H1 (cell line): ENCODE measurements around the gene GTF2F2. TPM values are rescaled to one million over a fixed set of nuclear protein-coding genes. Genes with fewer than 3 reads are reported as not detected.

ENCODE experiments used
- CTCF ChIA-PET: fragments of 300-600 bp; sonication (Branson Sonifier 250); formaldehyde crosslinking; loops from one replicate; lab custom pipeline; 2021; ENCODE audit not compliant: partially characterized antibody; lab: Charles Lee
- POLR2A ChIA-PET: fragments of 300-600 bp; sonication (Branson Sonifier 250); formaldehyde crosslinking; loops from one replicate; lab custom pipeline; 2021; ENCODE audit warnings: inconsistent platforms; ENCODE audit not compliant: partially characterized antibody; lab: Charles Lee
- DNase-seq, 2 experiments: peaks; one replicate each; pipeline versions ENCODE4 v3.0.0 to v3.0.0-alpha.2; 2010 to 2022; ENCODE audit warnings: low spot score in 2 of 2, low read depth in 1 of 2, mixed read lengths in 1 of 2
- FAIRE-seq: peaks from 2 replicates; lab custom pipeline; 2011; peaks lifted over from hg19 to GRCh38; lab: Jason Lieb, UNC
- H2AFZ ChIP-seq: 2 replicates; pipeline ENCODE4 v1.8.1; 2012; ENCODE audit warnings: low read length, inconsistent platforms
- H2AK5ac ChIP-seq: 2 replicates; pipeline ENCODE4 v1.6.1; 2013; ENCODE audit warnings: low read depth, low read length
- H2BK120ac ChIP-seq: replicated peaks from 2 replicates; pipeline ENCODE3; 2013; ENCODE audit warnings: low read depth, low read length, inconsistent platforms
- H2BK12ac ChIP-seq: 2 replicates; pipeline ENCODE4 v1.6.1; 2013; ENCODE audit warnings: low read depth, low read length
- H2BK15ac ChIP-seq: 2 replicates; pipeline ENCODE4 v1.6.1; 2013; ENCODE audit warnings: low read length
- H2BK20ac ChIP-seq: 2 replicates; pipeline ENCODE4 v1.6.1; 2013; ENCODE audit warnings: low read length
- H2BK5ac ChIP-seq: 2 replicates; pipeline ENCODE4 v1.6.1; 2013; ENCODE audit warnings: low read depth, low read length
- H3K14ac ChIP-seq: 2 replicates; pipeline ENCODE4 v1.6.1; 2013; ENCODE audit warnings: inconsistent platforms; ENCODE audit not compliant: insufficient read length
- H3K18ac ChIP-seq: 2 replicates; pipeline ENCODE4 v1.6.1; 2013; ENCODE audit warnings: low read length; ENCODE audit errors: extremely low read depth
- H3K23ac ChIP-seq: 2 replicates; pipeline ENCODE4 v1.6.1; 2013; ENCODE audit warnings: inconsistent platforms; ENCODE audit not compliant: insufficient read length
- H3K23me2 ChIP-seq: 2 replicates; pipeline ENCODE4 v1.6.1; 2013; ENCODE audit warnings: low read depth, low read length
- H3K27ac ChIP-seq: 2 replicates; pipeline ENCODE4 v1.6.1; 2011; ENCODE audit warnings: low read depth, low read length, inconsistent platforms
- H3K27me3 ChIP-seq, 4 experiments: replicated peaks in 1 of 4; 1 replicate in 1 of 4; 2 replicates in 3 of 4; pipeline versions ENCODE4 v1.6.1 to v1.8.1; 2011 to 2013; ENCODE audit warnings: low read length in 3 of 4, mild to moderate bottlenecking in 3 of 4, inconsistent platforms in 2 of 4, mixed read lengths in 2 of 4, moderate library complexity in 1 of 4; ENCODE audit not compliant: control insufficient read depth in 3 of 4, insufficient read depth in 3 of 4; ENCODE audit errors: extremely low read depth in 1 of 4
- H3K36me3 ChIP-seq, 4 experiments: 2 replicates each; pipeline versions ENCODE4 v1.6.1 to v1.8.1; 2011 to 2013; ENCODE audit warnings: mild to moderate bottlenecking in 4 of 4, low read length in 3 of 4, moderate library complexity in 2 of 4, control low read depth in 1 of 4, inconsistent platforms in 1 of 4; ENCODE audit not compliant: insufficient read depth in 4 of 4, control insufficient read depth in 2 of 4
- H3K4ac ChIP-seq: replicated peaks from 2 replicates; pipeline ENCODE3; 2013; ENCODE audit warnings: low read length, low read depth, mixed read lengths, inconsistent platforms; ENCODE audit not compliant: insufficient read length
- H3K4me1 ChIP-seq, 4 experiments: replicated peaks in 1 of 4; 1 replicate in 1 of 4; 2 replicates in 3 of 4; pipeline versions ENCODE4 v1.6.1 to v1.8.1; 2011 to 2013; ENCODE audit warnings: low read length in 3 of 4, inconsistent platforms in 2 of 4, mixed read lengths in 1 of 4; ENCODE audit not compliant: insufficient read depth in 4 of 4, control insufficient read depth in 3 of 4
- H3K4me2 ChIP-seq, 2 experiments: 2 replicates each; pipeline versions ENCODE4 v1.6.1 to v1.8.1; 2011 to 2013; ENCODE audit warnings: low read depth in 2 of 2, low read length in 2 of 2, control low read depth in 1 of 2, inconsistent platforms in 1 of 2, mild to moderate bottlenecking in 1 of 2; ENCODE audit not compliant: insufficient read depth in 1 of 2
- H3K4me3 ChIP-seq, 4 experiments: fragments of 200-600, 300-600 bp in 1 of 4; sonication (generic), shearing (Covaris generic), sonication (Bioruptor Twin) in 1 of 4; 2 replicates each; pipeline versions ENCODE4 v1.5.1 to v1.8.1; 2011 to 2016; ENCODE audit warnings: low read length in 4 of 4, low read depth in 3 of 4, control low read depth in 2 of 4, inconsistent platforms in 2 of 4, mild to moderate bottlenecking in 2 of 4, mixed read lengths in 1 of 4, moderate library complexity in 1 of 4; ENCODE audit not compliant: insufficient read depth in 2 of 4; ENCODE audit errors: extremely low read depth in 1 of 4
- H3K56ac ChIP-seq: replicated peaks from 2 replicates; pipeline ENCODE3; 2013; ENCODE audit warnings: low read depth, mild to moderate bottlenecking, mixed read lengths, low read length, inconsistent platforms; ENCODE audit not compliant: insufficient read length
- H3K79me1 ChIP-seq: 2 replicates; pipeline ENCODE4 v1.6.1; 2013; ENCODE audit warnings: low read depth, low read length, control low read depth
- H3K79me2 ChIP-seq, 2 experiments: 2 replicates each; pipeline versions ENCODE4 v1.6.1 to v1.8.1; 2012 to 2013; ENCODE audit warnings: low read length in 2 of 2, mild to moderate bottlenecking in 2 of 2, inconsistent platforms in 1 of 2; ENCODE audit not compliant: insufficient read depth in 2 of 2, control insufficient read depth in 1 of 2
- H3K9ac ChIP-seq, 4 experiments: replicated peaks in 1 of 4; 1 replicate in 1 of 4; 2 replicates in 3 of 4; pipeline versions ENCODE4 v1.6.1 to v1.8.1; 2011 to 2013; ENCODE audit warnings: low read depth in 3 of 4, low read length in 3 of 4, control low read depth in 2 of 4, mild to moderate bottlenecking in 2 of 4, moderate library complexity in 2 of 4, inconsistent platforms in 1 of 4; ENCODE audit errors: extremely low read depth in 1 of 4
- H3K9me3 ChIP-seq, 2 experiments: 2 replicates each; pipeline versions ENCODE4 v1.6.1 to v1.8.1; 2012 to 2013; ENCODE audit warnings: mild to moderate bottlenecking in 2 of 2, moderate library complexity in 2 of 2, control low read depth in 1 of 2, inconsistent platforms in 1 of 2, low read depth in 1 of 2, low read length in 1 of 2, mixed read lengths in 1 of 2; ENCODE audit not compliant: insufficient read depth in 2 of 2
- H4K20me1 ChIP-seq, 2 experiments: replicated peaks in 1 of 2; 2 replicates each; pipeline versions ENCODE3 to v1.8.1; 2011 to 2013; ENCODE audit warnings: inconsistent platforms in 2 of 2, low read length in 2 of 2, mild to moderate bottlenecking in 1 of 2; ENCODE audit not compliant: insufficient read depth in 2 of 2, control insufficient read depth in 1 of 2
- H4K5ac ChIP-seq: 2 replicates; pipeline ENCODE4 v1.6.1; 2013; ENCODE audit warnings: low read length, low read depth, mixed read lengths, inconsistent platforms; ENCODE audit not compliant: insufficient read length
- H4K8ac ChIP-seq: 2 replicates; pipeline ENCODE4 v1.8.0; 2013; ENCODE audit warnings: mild to moderate bottlenecking, moderate library complexity, low read length, inconsistent platforms; ENCODE audit not compliant: insufficient read depth; ENCODE audit errors: extremely low read depth
- H4K91ac ChIP-seq: replicated peaks from 2 replicates; pipeline ENCODE3; 2013; ENCODE audit warnings: low read length, mixed read lengths, inconsistent platforms; ENCODE audit not compliant: insufficient read length
- ATF3 ChIP-seq: IDR thresholded peaks from 2 replicates; pipeline ENCODE4 v1.6.1; 2011; ENCODE audit warnings: low read depth, mild to moderate bottlenecking, low read length; ENCODE audit not compliant: insufficient read depth
- BRCA1 ChIP-seq: IDR thresholded peaks from 2 replicates; pipeline ENCODE4 v1.6.1; 2012; ENCODE audit warnings: low read depth, low read length, improper control_type of control experiment
- CBX5 ChIP-seq: fragments of 300-800, 300-1000 bp; sonication (generic); IDR thresholded peaks from 2 replicates; pipeline ENCODE4 v1.7.1; 2016; ENCODE audit warnings: antibody characterized with exemption, low read length, low read depth
- EP300 ChIP-seq, 2 experiments: IDR thresholded peaks; 1 replicate in 1 of 2; 2 replicates in 1 of 2; pipeline ENCODE4 v1.6.1; 2011 to 2012; ENCODE audit warnings: low read depth in 2 of 2, low read length in 2 of 2, mild to moderate bottlenecking in 2 of 2, borderline replicate concordance in 1 of 2, inconsistent platforms in 1 of 2, moderate library complexity in 1 of 2
- EZH2 ChIP-seq: fragments of 200-600 bp; sonication (generic); IDR thresholded peaks from 2 replicates; pipeline ENCODE4 v1.7.1; 2012; ENCODE audit warnings: low read depth, mild to moderate bottlenecking, moderate library complexity, low read length, inconsistent platforms; ENCODE audit not compliant: severe bottlenecking
- GTF2F1 ChIP-seq: IDR thresholded peaks from 2 replicates; pipeline ENCODE4 v1.6.1; 2012; ENCODE audit warnings: low read depth, low read length, improper control_type of control experiment, borderline replicate concordance
- JUN ChIP-seq: IDR thresholded peaks from 2 replicates; pipeline ENCODE4 v1.6.1; 2011; ENCODE audit warnings: low read depth, mild to moderate bottlenecking, improper control_type of control experiment, low read length
- JUND ChIP-seq: IDR thresholded peaks from 2 replicates; pipeline ENCODE4 v1.6.1; 2011; ENCODE audit warnings: mild to moderate bottlenecking, improper control_type of control experiment, low read length
- KDM1A ChIP-seq: fragments of 200-600, 300-600 bp; sonication (generic); IDR thresholded peaks from 2 replicates; pipeline ENCODE4 v1.7.1; 2016; ENCODE audit warnings: mild to moderate bottlenecking, low read length, borderline replicate concordance
- NANOG ChIP-seq: IDR thresholded peaks from 2 replicates; pipeline ENCODE4 v1.6.1; 2011; ENCODE audit warnings: low read length, low read depth, mild to moderate bottlenecking, inconsistent platforms; ENCODE audit not compliant: insufficient read depth, poor library complexity, severe bottlenecking
- RAD21 ChIP-seq, 2 experiments: IDR thresholded peaks in 1 of 2; conservative IDR thresholded peaks in 1 of 2; 2 replicates each; pipeline ENCODE4 v1.6.1; 2011; ENCODE audit warnings: low read depth in 2 of 2, low read length in 2 of 2, improper control_type of control experiment in 1 of 2, inconsistent platforms in 1 of 2, mild to moderate bottlenecking in 1 of 2, moderate library complexity in 1 of 2
- SIX5 ChIP-seq: IDR thresholded peaks from 2 replicates; pipeline ENCODE4 v1.6.1; 2011; ENCODE audit warnings: mild to moderate bottlenecking, low read depth, low read length
- SP4 ChIP-seq: IDR thresholded peaks from 2 replicates; pipeline ENCODE4 v1.6.1; 2012; ENCODE audit warnings: low read length, inconsistent platforms
- TCF12 ChIP-seq: IDR thresholded peaks from 2 replicates; pipeline ENCODE4 v1.6.1; 2011; ENCODE audit warnings: low read depth, mild to moderate bottlenecking, low read length
- WGBS, 2 experiments: shearing (Covaris generic) in 1 of 2; methylation state at CpG; one replicate each; pipeline versions ENCODE4 v1.1.6 to v1.1.7; 2013 to 2015; ENCODE audit warnings: low lambda C conversion rate in 2 of 2, mixed read lengths in 2 of 2, inconsistent platforms in 1 of 2, low coverage in 1 of 2, missing lambda C conversion rate in 1 of 2; ENCODE audit not compliant: insufficient replicate concordance in 2 of 2, insufficient coverage in 1 of 2, insufficient read length in 1 of 2; ENCODE audit errors: extremely low coverage in 1 of 2, missing lambda C conversion rate in 1 of 2; 5-methylcytosine and 5-hydroxymethylcytosine counted together
- polyA plus RNA-seq, 7 experiments: library from polyadenylated mRNA; depleted of rRNA in 3 of 7; stranded (reverse) in 5 of 7; unstranded in 2 of 7; fragments of >200 nt in 5 of 7; fragments of 200-250 nt in 2 of 7; gene quantifications; 1 replicate in 5 of 7; 2 replicates in 1 of 7; 4 replicates in 1 of 7; pipeline versions ENCODE4 v1.2.1 to v1.2.3, GENCODE V29; 2011 to 2013; ENCODE audit warnings: missing spikeins in 2 of 7, mixed read lengths in 2 of 7
- total RNA-seq: library from RNA; stranded (reverse); fragmentation: NEBNext Ultra II Directional; extraction: Animal tissue kit (Norgen Biotek cat#: 25700); gene quantifications from 2 replicates; pipeline ENCODE4 v1.2.1, GENCODE V29; 2021

GTF2F2 gene
- total and polyA plus RNA-seq, 2 of the 8 experiments (the other 6 are each of a cell fraction or from before 2014, with no cell fraction given) = 10.8 to 31.1 TPM

- FAIRE-seq = no peak
- Histone ChIP-seq H3K9ac (no peak overlapping the region), H3K36me3 (peaks cover 0 to 13% (median 0%) of the 10 kb centered on the region in 4 experiments; a peak in 1 of 8 replicates), H3K23ac (no peak overlapping the region), H2BK15ac (no peak overlapping the region), H3K79me2 (no peaks in the 10 kb centered on the region), H3K4me3 (no peak overlapping the region), H2AK5ac (no peak overlapping the region), H3K79me1 (no peaks in the 10 kb centered on the region), H3K27me3 (no peaks in the 10 kb centered on the region), H2AFZ (no peak overlapping the region), H2BK5ac (no peak overlapping the region), H3K18ac (no peak overlapping the region), H3K27ac (no peak overlapping the region), H4K20me1 (no peaks in the 10 kb centered on the region), H2BK20ac (no peak overlapping the region), H3K4ac (no peak overlapping the region), H2BK120ac (no peak overlapping the region), H3K23me2 (no peaks in the 10 kb centered on the region), H3K56ac (no peak overlapping the region), H4K8ac (no peak overlapping the region), H2BK12ac (no peak overlapping the region), H4K5ac (no peak overlapping the region), H4K91ac (no peak overlapping the region), H3K4me2 (no peak overlapping the region), H3K4me1 (no peaks in the 10 kb centered on the region), H3K14ac (no peak overlapping the region), H3K9me3 (no peaks in the 10 kb centered on the region)
- no peak for DNase-seq
- WGBS, 2 experiments = 84% methylated on average over 3 of the region's 3 CpGs; no CpG with 5 or more reads in 1 of the 2 experiments
- CTCF ChIA-PET = interaction anchor here (0.8 to 1.6 kb wide), 4 partner anchors 9 to 203 kb away, joined by 3 to 8 read pairs (median 4); no protein-coding TSS in a partner anchor
- POLR2A ChIA-PET = no interaction called here
- no peak for TF ChIP-seq SP4
- TF ChIP-seq BRCA1 = no peak
- TF ChIP-seq RAD21 (IDR thresholded peaks at IDR 0.05 in 1 of 2, conservative IDR thresholded peaks at IDR 0.05 in 1 of 2; ENCODE audit: low read depth in 2 of 2, low read length in 2 of 2) = no peak
- TF ChIP-seq SIX5 = no peak
- no peak for TF ChIP-seq JUND
- no peak for TF ChIP-seq TCF12
- no peak for TF ChIP-seq NANOG
- TF ChIP-seq KDM1A = no peak
- no peak for TF ChIP-seq ATF3
- no peak for TF ChIP-seq EP300 (IDR thresholded peaks at IDR 0.05; ENCODE audit: borderline replicate concordance in 1 of 2, low read depth in 2 of 2, low read length in 2 of 2)
- no peak for TF ChIP-seq CBX5
- no peak for TF ChIP-seq JUN
- TF ChIP-seq GTF2F1 = no peak
- no peak for TF ChIP-seq EZH2
Observed at GRCh38 chr13:45249662-45250061, 129.4 kb downstream of the GTF2F2 start.
